GM21528 (cell line): ENCODE results near the gene FXR2.

Experiments used
- ATAC-seq: cut with Tn5 transposase; IDR thresholded peaks from one replicate; pipeline ENCODE4 v1.9.1; 2021; ENCODE audit warnings: mild to moderate bottlenecking, moderate library complexity; ENCODE audit not compliant: unreplicated experiment, low FRiP score

The FXR2 gene

DNA sequence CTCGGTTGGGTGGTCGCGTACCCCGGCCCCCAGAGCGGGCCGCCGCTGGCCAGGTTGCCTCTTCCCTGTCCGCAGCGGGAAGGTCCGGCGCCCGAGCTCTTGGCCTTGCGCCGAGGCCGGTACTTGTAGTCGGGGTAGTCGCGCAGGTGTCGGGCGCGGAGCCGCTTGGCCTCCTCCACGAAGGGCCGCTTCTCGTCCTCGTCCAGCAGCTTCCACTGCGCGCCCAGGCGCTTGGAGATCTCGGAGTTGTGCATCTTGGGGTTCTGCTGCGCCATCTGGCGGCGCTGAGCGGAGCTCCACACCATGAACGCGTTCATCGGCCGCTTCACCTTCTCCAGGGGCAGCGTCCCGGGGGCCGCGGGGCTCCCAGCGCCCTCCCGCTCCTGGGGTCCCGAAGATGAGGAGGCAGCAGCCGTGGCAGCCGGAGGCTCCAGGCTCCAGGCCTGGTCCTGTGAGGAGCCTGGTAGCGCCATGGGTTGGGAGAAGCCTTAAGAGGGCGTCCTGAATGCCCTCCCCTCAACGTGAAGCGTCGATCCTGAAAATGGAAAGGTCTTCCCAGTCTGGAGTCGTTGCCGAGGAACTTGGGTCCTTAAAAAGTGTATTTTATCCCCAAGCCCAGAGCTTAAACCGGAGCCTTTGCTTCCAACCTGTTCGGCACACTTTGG, 25.4 kb downstream of the FXR2 start:
- no peak for ATAC-seq

DNA sequence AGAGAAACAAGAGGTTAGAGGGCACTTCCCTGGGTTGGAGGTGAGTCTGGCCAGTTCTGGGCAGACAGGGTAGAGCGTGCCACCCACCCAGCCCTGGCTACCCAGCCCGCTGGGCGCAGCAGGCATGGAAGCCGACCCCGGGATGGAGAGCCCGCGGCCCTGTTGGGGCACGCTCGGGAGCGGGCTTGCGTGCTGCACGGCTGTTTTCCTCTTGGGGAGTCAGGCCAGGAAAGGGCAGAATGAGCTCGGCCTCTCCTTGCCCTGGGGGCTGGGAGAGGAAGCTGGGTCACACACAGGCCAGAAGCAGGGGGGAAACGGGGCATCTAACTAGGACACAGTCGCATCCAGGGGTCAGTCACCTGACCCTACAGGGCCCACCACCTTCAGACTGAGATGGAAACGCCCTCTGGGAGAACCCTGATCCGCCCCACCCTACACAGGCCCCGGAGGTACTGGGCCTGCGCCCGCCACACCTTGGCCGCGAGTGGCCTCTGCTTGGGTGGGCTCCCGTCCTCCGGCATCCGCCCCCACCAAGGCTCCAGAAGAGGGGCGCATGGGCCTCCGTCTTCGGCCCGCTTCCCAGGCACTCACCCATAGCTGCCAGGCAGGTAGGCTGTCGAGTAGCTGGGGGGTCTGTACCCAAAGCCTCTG, 26.0 kb downstream of the FXR2 start:
- ATAC-seq = no peak

DNA sequence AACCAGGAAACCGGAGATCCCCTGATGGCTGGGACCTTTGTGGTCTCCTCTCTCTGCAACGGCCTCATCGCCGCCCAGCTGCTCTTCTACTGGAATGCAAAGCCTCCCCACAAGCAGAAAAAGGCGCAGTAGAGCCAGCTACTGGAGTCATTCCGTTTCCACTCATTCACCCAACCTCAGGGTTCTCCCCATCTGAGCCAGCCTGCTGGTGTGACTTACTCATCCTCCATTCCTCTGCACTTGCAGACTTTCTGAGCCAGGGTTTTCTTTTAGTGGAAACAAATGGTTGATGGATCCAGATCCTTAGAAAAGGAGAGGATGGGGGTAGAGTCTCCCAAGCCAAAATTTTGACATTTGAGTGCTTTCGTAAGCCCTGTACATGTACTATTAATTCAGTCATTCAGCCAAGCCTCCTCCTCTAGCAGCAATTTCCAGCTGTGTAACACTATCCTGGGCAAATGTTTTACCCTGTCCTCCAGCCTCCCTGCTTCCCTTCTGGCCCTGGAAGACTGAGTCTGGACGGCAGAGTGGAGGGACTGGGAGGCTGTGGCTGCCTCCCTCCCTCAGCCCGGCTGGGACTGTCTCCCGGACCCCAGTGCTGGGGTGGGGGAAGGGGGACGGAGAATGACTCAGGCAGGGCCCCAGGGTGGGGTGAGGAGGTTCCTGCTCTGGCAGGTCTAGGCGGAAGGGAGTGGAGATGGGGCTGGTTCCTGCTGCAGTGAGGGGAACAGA, 27.1 kb downstream of the FXR2 start:
- no peak for ATAC-seq

DNA sequence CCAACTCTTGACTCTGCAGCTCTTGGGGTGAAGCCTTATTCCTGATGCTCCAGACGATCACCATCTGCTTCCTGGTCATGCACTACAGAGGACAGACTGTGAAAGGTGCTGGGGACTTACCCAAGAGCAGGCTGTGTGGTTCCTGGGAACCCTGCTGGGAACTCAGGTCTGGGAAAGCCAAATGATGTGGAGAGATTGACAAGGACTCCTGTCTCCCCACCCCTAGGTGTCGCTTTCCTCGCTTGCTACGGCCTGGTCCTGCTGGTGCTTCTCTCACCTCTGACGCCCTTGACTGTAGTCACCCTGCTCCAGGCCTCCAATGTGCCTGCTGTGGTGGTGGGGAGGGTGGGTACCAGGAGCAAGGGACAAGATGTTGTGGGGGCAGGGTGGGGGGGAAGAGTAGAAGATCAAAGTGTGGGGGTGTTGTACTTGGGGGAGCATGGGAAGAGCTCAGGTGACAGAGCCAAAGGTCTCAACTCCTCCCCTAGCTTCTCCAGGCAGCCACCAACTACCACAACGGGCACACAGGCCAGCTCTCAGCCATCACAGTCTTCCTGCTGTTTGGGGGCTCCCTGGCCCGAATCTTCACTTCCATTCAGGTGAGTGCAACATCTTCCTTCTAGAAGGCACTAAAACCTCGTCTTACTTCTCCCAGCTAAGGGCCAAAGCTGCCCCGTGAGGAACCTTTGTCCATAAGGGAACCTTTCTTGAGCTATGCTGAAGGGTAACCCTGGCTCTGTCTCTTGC, 27.9 kb downstream of the FXR2 start:
- ATAC-seq = no peak

DNA sequence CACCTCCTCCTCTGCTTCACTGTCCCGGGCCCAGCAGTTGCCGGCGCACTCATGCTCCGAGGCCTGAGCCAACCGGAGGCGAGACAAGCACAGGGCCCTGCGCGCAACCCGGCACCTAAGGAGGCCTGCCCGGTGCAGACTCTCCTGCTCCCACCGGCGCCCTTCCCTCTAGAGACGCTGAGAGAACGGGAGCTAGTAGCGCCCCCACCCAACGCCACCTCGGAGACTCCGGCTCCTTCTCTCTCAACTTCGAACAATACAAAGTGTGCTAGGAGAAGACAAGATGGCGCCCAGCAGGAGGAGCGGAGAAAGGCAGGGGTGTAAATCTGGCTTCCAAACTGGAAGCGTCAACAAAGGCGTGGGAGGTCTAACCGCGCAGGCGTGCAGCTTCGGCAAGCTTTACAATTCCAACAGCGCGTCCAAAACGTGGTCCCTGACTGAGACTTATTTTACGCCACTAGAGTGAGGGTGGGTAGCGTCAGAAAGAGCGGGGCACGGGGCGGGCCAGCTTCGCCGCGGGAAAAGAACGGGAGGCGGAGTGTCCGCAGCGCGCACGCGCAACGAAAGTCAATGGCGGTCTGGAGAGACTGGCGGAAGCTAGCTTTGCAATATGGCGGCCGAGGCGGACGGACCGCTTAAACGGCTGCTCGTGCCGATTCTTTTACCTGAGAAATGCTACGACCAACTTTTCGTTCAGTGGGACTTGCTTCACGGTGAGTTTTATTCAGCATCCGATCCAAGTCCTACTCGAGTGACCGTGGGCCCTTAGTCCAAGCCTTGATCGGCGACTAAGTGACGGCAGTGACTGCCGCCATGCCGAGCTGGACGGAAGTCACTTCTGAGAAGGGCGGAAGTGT, 31.2 kb downstream of the FXR2 start, which contains the start of gene MPDU1:
MPDU1 (plus strand) TSS at position 600 of the 857 bp plus-strand sequence; CDS start at position 611, 11 bp downstream.
- ATAC-seq = peak; percentile 68

DNA sequence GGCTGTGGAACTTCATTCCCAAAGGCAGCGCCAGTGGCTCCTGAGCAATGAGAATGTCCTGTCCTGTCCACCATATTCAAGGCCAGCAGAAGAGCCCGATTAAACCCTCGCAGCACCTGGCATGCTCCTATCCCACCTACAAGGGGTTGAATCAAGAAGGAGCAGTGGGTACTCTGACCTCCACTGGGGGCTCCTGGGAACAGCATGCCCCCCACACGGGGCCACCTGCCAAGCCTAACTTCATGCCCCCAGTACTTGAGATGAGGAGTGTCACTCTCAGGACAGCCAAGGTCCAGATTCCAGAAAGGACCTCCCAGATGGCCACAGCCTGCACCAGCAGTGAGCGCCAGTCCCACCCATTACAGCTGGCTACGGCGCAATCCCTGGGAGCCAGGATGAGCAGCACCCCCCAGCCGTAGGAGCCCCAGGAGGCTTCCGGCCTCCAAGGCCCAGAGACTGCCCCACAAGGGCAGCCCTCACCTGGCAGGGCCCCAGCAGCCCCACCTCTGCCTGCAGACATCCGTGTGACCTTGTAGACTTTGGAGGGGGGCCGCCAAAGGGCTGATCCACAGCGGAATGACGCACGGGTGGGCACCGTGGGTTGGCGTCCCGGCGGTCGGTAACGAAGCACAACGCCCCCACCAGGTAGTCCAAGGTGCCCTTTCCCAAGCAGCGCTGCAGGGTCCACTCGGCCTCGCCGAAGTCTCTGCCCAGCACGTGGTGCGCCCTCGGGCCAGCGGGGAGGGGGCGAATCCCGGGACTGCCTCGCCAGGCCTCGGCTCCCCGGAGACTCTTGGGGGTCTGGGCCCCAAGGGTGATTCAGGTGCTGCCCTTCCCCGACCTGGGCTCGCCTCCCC, 32.1 kb downstream of the FXR2 start:
- no peak for ATAC-seq

DNA sequence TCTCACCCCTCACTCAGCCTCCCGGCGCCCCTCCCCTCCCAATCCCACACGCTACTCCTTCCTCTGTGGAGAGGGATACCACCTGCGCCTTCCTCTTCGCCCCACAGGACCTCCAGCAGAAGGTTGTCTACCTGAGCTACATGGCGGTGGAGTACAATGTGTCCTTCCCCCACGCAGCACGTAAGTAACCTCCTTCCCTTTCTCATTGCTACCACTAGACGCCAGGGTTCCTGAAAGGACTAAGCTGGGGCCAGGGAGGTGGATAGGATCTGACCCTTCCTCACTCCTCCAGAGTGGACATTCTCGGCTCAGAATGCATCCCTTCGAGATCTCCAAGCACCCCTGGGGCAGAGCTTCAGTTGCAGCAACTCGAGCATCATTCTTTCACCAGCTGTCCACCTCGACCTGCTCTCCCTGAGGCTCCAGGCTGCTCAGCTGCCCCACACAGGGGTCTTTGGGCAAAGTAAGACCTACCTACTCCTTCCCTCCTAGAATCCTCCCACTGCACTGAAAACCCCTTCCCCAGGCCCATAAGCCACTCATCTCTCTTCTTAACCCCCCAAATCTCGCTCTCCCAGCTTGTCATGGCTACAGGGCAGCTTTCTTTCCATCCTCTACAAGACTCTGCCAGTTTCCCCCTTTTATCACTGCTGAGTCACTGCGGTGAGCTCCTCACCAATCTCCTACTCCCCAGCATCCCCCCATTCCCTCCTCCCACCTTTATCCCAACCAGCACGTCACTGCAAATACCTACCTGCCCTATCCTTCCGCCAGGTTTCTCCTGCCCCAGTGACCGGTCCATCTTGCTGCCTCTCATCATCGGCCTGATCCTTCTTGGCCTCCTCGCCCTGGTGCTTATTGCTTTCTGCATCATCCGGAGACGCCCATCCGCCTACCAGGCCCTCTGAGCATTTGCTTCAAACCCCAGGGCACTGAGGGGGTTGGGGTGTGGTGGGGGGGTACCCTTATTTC, 33.8 kb downstream of the FXR2 start:
- ATAC-seq = no peak

DNA sequence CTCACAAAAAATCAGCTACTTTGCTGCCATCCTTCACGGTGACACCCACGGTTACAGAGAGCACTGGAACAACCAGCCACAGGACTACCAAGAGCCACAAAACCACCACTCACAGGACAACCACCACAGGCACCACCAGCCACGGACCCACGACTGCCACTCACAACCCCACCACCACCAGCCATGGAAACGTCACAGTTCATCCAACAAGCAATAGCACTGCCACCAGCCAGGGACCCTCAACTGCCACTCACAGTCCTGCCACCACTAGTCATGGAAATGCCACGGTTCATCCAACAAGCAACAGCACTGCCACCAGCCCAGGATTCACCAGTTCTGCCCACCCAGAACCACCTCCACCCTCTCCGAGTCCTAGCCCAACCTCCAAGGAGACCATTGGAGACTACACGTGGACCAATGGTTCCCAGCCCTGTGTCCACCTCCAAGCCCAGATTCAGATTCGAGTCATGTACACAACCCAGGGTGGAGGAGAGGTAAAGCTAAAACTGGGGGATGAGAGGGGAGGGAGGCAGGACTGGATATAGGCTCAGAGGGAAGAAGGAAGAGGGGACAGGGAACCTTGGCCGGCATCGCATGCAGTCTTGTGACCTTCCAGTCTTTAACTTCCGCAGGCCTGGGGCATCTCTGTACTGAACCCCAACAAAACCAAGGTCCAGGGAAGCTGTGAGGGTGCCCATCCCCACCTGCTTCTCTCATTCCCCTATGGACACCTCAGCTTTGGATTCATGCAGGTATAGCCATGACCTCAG, 34.7 kb downstream of the FXR2 start:
- no peak for ATAC-seq

DNA sequence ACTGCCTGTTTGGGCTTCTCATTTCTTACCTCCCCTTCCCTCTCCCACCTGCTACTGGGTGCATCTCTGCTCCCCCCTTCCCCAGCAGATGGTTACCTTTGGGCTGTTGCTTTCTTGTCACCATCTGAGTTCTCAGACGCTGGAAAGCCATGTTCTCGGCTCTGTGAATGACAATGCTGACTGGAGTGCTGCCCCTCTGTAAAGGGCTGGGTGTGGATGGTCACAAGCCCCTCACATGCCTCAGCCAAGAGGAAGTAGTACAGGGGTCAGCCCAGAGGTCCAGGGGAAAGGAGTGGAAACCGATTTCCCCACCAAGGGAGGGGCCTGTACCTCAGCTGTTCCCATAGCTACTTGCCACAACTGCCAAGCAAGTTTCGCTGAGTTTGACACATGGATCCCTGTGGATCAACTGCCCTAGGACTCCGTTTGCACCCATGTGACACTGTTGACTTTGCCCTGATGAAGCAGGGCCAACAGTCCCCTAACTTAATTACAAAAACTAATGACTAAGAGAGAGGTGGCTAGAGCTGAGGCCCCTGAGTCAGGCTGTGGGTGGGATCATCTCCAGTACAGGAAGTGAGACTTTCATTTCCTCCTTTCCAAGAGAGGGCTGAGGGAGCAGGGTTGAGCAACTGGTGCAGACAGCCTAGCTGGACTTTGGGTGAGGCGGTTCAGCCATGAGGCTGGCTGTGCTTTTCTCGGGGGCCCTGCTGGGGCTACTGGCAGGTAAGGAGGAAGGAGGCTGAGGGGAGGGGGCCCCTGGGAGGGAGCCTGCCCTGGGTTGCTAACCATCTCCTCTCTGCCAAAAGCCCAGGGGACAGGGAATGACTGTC, 35.5 kb downstream of the FXR2 start, which contains the start of gene CD68:
CD68 (plus strand) TSS at position 638 of the 833 bp plus-strand sequence; CDS start at position 678, 40 bp downstream.
- ATAC-seq = no peak

DNA sequence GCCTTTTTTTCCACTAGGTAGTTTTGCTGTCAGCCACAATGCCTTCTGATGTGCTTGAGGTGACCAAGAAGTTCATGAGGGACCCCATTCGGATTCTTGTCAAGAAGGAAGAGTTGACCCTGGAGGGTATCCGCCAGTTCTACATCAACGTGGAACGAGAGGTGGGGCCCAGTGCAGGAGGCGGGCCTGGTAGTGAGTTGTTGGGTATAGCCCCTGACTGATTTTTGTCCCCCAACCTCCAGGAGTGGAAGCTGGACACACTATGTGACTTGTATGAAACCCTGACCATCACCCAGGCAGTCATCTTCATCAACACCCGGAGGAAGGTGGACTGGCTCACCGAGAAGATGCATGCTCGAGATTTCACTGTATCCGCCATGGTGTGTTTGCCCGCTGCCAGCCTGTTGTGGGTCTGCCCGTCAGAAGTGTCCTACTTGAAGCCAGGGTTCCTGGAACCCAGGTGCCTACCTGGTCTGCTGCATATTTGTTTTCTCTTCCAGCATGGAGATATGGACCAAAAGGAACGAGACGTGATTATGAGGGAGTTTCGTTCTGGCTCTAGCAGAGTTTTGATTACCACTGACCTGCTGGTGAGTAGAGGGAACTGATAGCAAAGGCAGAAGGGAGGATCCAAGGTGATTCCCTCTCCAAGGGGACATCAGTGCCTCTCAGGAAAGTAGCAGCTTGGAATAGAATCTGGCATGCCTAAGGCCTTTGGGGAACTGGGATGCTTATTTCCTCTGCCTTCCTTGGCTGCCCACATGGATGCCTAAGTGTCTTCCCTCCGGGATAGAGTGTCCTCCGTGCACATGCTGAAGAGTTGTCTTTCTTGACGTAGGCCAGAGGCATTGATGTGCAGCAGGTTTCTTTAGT, 37.1 kb downstream of the FXR2 start:
- no peak for ATAC-seq

DNA sequence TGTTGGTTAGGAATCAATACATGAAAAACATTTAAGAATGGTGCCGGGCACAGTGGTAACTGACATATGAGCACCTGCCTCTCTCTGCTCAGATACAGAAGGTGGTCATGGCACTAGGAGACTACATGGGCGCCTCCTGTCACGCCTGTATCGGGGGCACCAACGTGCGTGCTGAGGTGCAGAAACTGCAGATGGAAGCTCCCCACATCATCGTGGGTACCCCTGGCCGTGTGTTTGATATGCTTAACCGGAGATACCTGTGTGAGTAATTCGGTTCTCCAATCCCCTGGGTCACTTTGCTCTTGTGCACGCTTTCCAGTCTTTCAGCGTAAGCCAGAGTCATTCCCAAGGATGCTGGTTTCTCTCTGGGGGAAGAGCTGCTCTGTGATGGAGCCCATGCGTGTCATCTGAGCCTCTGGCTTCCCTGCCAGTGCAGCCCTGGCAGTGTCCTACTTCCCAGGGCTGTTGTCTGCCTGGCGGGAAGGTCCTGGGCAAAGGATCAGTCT, 38.2 kb downstream of the FXR2 start:
- no peak for ATAC-seq

DNA sequence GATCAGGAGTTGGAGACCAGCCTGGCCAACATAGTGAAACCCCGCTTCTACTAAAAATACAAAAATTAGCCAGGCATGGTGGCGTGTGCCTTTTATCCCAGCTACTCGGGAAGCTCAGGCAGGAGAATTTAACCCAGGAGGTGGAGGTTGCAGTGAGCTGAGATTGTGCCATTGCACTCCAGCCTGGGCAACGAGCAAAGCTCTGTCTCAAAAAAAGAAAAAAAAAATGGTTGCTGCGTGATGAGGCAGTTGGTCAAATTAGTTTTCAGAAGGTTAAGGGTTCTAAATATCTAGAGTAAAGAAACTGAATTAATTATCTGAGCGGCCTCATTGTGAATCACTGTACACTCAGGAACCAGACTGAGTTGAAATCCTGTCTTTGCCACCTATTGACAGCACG, 38.7 kb downstream of the FXR2 start:
- ATAC-seq = no peak

DNA sequence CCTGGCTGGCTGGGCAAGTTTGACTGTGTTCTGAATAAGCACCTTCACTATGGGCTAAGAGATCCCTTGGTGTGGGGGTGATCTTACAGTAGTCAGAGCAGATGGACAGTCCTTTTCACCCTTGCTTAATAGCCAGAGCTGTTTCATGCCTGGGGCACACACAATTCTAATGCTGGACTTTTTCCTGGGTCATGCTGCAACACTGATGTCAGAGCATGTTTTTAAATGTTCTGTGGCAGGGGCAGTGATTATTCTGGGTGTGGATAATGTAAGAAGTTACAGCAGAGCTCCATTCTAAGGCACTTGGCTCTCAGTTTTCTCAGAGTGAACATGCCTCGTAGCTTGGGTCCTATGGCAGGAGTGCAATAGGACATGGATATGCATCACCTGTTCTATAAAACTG, 39.2 kb downstream of the FXR2 start:
- ATAC-seq = no peak

DNA sequence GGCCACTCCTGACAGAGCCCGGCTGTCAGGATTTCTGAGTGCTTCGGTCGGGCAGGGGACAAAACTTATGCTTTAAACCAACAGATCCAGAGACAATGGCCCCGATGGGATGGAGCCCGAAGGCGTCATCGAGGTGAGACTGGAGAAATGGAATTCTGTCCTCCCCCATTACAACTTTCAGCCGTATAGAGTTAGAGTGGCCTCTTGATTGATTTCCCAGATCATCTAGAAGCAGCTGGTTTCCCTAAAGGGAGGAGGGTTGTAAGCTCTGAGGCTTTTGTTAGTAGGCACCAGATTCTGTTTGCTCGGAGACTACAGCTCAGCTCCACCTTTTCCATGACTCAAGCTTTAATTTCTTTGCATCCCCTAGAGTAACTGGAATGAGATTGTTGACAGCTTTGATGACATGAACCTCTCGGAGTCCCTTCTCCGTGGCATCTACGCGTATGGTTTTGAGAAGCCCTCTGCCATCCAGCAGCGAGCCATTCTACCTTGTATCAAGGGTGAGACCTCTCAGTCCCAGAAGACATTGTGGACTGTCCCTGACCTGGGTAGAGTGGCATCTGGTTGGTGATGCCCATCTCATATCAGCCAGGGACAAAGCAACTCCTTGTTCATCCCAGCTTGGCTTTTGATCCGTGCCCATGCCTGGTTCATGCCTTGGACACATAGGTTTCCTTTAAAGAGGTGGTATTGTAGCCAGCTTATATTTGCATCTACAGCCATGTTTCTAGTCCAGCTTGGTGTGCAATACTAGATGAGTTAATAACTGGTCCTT, 40.3 kb downstream of the FXR2 start:
- no peak for ATAC-seq
